C4-2B (cell line): ENCODE measurements around the gene ZP2.
A peak's percentile ranks its signal among the peaks of the same experiment; 100 is the strongest.

Source experiments
- H3K27ac ChIP-seq: fragments of 450-650 bp; 2 replicates; pipeline ENCODE4 v1.5.1; 2017
- CTCF ChIP-seq: fragments of 450-650 bp; conservative IDR thresholded peaks from 2 replicates; pipeline ENCODE4 v1.5.1; 2017; ENCODE audit warnings: mild to moderate bottlenecking
- ZFX ChIP-seq: fragments of 450-650 bp; IDR thresholded peaks from 2 replicates; pipeline ENCODE4 v1.6.1; 2017

ZP2 gene

GRCh38 chr16:21227866-21228265 lies 16.5 kb upstream of the ZP2 start:
- TF ChIP-seq CTCF (no peak), ZFX (no peak)
- H3K27ac ChIP-seq = no peak overlapping the region

- no peak for TF ChIP-seq CTCF
- TF ChIP-seq ZFX = no peak
- H3K27ac ChIP-seq = no peak overlapping the region
These were observed 15.4 kb upstream of the ZP2 start for GRCh38 chr16:21226749-21227148.

GRCh38 chr16:21224800-21225199 lies 13.4 kb upstream of the ZP2 start:
- H3K27ac ChIP-seq = no peak overlapping the region
- TF ChIP-seq CTCF (no peak), ZFX (no peak)

- H3K27ac ChIP-seq = no peak overlapping the region
- no peak for TF ChIP-seq ZFX
- no peak for TF ChIP-seq CTCF
These were observed 12.4 kb upstream of the ZP2 start for GRCh38 chr16:21223787-21224186.

- TF ChIP-seq CTCF (no peak), ZFX (no peak)
- peak overlapping the region; percentile 31 for H3K27ac ChIP-seq
These were observed 11.3 kb upstream of the ZP2 start for GRCh38 chr16:21222495-21223337.

- H3K27ac ChIP-seq = no peak overlapping the region
- TF ChIP-seq CTCF = no peak
- no peak for TF ChIP-seq ZFX
These were observed 8.2 kb upstream of the ZP2 start for GRCh38 chr16:21219551-21219950.

- H3K27ac ChIP-seq = no peak overlapping the region
- no peak for TF ChIP-seq ZFX
- no peak for TF ChIP-seq CTCF
These were observed 6.8 kb upstream of the ZP2 start for GRCh38 chr16:21218153-21218552.
